Adrenal gland (tissue), 5 donors: ENCODE data around the gene MGST2.

Experiments used
- CTCF ChIP-seq, 6 experiments: fragments of 450-650 bp in 4 of 6; fragments of 200-600 bp in 2 of 6; sonication (generic) in 1 of 6; IDR thresholded peaks; 1 replicate in 5 of 6; 2 replicates in 1 of 6; pipeline versions ENCODE4 v1.5.1 to v1.8.0; 2016 to 2021; ENCODE audit warnings: antibody characterized with exemption in 6 of 6, mild to moderate bottlenecking in 2 of 6, moderate library complexity in 1 of 6
- POLR2A ChIP-seq, 2 donors: fragments of 450-650 bp; IDR thresholded peaks; one replicate each; pipeline ENCODE4 v1.6.1; 2017; ENCODE audit warnings: antibody characterized with exemption in 2 of 2, mild to moderate bottlenecking in 2 of 2, moderate library complexity in 1 of 2
- donor health status: DM: no; HTN: no; CAD: no.

- TF ChIP-seq CTCF (IDR thresholded peaks at IDR 0.05) (peak in 1 of 6 experiments; percentile 6), POLR2A (IDR thresholded peaks at IDR 0.05) (peak in 1 of 2 donors; percentile 41)
Measured at GRCh38 chr4:139735381-139736273, 70.0 kb downstream of the MGST2 start.
